KOPT-K1 (cell line): ENCODE results near the gene KCNK15.
"Not testable (repeated sequence)": the region's sequence is repeated elsewhere in the genome, so short reads cannot be mapped to it uniquely, and the experiment has no call there.

Experiments
- H3K27ac ChIP-seq: fragments of 200-600 bp; sonication (generic); 2 replicates; pipeline ENCODE4 v1.5.1; 2016; ENCODE audit warnings: antibody characterized with exemption, mild to moderate bottlenecking, low read depth, low read length; ENCODE audit not compliant: poor library complexity, severe bottlenecking
- H3K36me3 ChIP-seq: fragments of 200-600 bp; sonication (generic); 2 replicates; pipeline ENCODE4 v1.5.1; 2017; ENCODE audit warnings: antibody characterized with exemption, mild to moderate bottlenecking, low read length, moderate library complexity; ENCODE audit not compliant: insufficient read depth
- H3K9me3 ChIP-seq: fragments of 200-600 bp; sonication (generic); 2 replicates; pipeline ENCODE4 v1.5.1; 2017; ENCODE audit warnings: antibody characterized with exemption, low read length, mild to moderate bottlenecking; ENCODE audit not compliant: insufficient read depth, poor library complexity, severe bottlenecking

The KCNK15 gene

GRCh38 chr20:44745598-44746366, at the start of gene KCNK15:
TSS of gene KCNK15 (plus strand) at chr20:44745865. CDS start at chr20:44745911, 46 bp downstream.
- no peaks in the 10 kb centered on the region for H3K9me3 ChIP-seq
- no peak within 1 kb of the TSS for H3K27ac ChIP-seq

GRCh38 chr20:44696315-44696714, 49.4 kb upstream of the KCNK15 start:
- Histone ChIP-seq H3K36me3 (no peaks in the 10 kb centered on the region), H3K27ac (no peak overlapping the region), H3K9me3 (no peaks in the 10 kb centered on the region)

More at GRCh38 chr20:44745598-44746366, at the start of gene KCNK15:
- H3K36me3 ChIP-seq: no peaks in the 10 kb centered on the region

- H3K9me3 ChIP-seq, H3K36me3 ChIP-seq, H3K27ac ChIP-seq: not testable (repeated sequence)
These were observed 48.6 kb upstream of the KCNK15 start for GRCh38 chr20:44697041-44697440.

GRCh38 chr20:44698351-44698750, 47.3 kb upstream of the KCNK15 start:
- H3K36me3 ChIP-seq: no peaks in the 10 kb centered on the region
- H3K27ac ChIP-seq: no peak overlapping the region
- no peaks in the 10 kb centered on the region for H3K9me3 ChIP-seq

GRCh38 chr20:44700306-44700705, 45.4 kb upstream of the KCNK15 start:
- no peaks in the 10 kb centered on the region for H3K36me3 ChIP-seq
- H3K9me3 ChIP-seq: no peaks in the 10 kb centered on the region
- no peak overlapping the region for H3K27ac ChIP-seq

GRCh38 chr20:44701118-44701857, 44.4 kb upstream of the KCNK15 start:
- Histone ChIP-seq H3K9me3 (no peaks in the 10 kb centered on the region), H3K36me3 (no peaks in the 10 kb centered on the region), H3K27ac (no peak overlapping the region)

- no peak overlapping the region for H3K27ac ChIP-seq
- H3K36me3 ChIP-seq: no peaks in the 10 kb centered on the region
- H3K9me3 ChIP-seq: no peaks in the 10 kb centered on the region
These were observed 43.8 kb upstream of the KCNK15 start for GRCh38 chr20:44701858-44702256.

- no peaks in the 10 kb centered on the region for H3K9me3 ChIP-seq
- no peaks in the 10 kb centered on the region for H3K36me3 ChIP-seq
- H3K27ac ChIP-seq: no peak overlapping the region
These were observed 42.9 kb upstream of the KCNK15 start for GRCh38 chr20:44702776-44703175.

- no peaks in the 10 kb centered on the region for H3K9me3 ChIP-seq
- H3K36me3 ChIP-seq: no peaks in the 10 kb centered on the region
- no peak overlapping the region for H3K27ac ChIP-seq
These were observed 42.3 kb upstream of the KCNK15 start for GRCh38 chr20:44703183-44703925.

GRCh38 chr20:44703956-44704488, 41.6 kb upstream of the KCNK15 start:
- Histone ChIP-seq H3K9me3 (no peaks in the 10 kb centered on the region), H3K27ac (no peak overlapping the region), H3K36me3 (no peaks in the 10 kb centered on the region)

GRCh38 chr20:44704551-44704971, 41.1 kb upstream of the KCNK15 start:
- H3K9me3 ChIP-seq: no peaks in the 10 kb centered on the region
- no peak overlapping the region for H3K27ac ChIP-seq
- H3K36me3 ChIP-seq: no peaks in the 10 kb centered on the region

GRCh38 chr20:44705364-44706094, 40.1 kb upstream of the KCNK15 start:
- Histone ChIP-seq H3K9me3 (no peaks in the 10 kb centered on the region), H3K36me3 (no peaks in the 10 kb centered on the region), H3K27ac (no peak overlapping the region)

- no peaks in the 10 kb centered on the region for H3K36me3 ChIP-seq
- no peak overlapping the region for H3K27ac ChIP-seq
These were observed 39.2 kb upstream of the KCNK15 start for GRCh38 chr20:44706301-44707017.

GRCh38 chr20:44707018-44707579, 38.6 kb upstream of the KCNK15 start:
- Histone ChIP-seq H3K9me3 (no peaks in the 10 kb centered on the region), H3K36me3 (no peaks in the 10 kb centered on the region), H3K27ac (no peak overlapping the region)

More at GRCh38 chr20:44706301-44707017, 39.2 kb upstream of the KCNK15 start:
- H3K9me3 ChIP-seq: no peaks in the 10 kb centered on the region
